H1 (cell line): Measurements from ENCODE around the gene SLC23A3. TPM values are rescaled to one million over a fixed set of nuclear protein-coding genes. Genes with fewer than 3 reads are reported as not detected.

ENCODE experiments used
- CTCF ChIA-PET: fragments of 300-600 bp; sonication (Branson Sonifier 250); formaldehyde crosslinking; loops from one replicate; lab custom pipeline; 2021; ENCODE audit not compliant: partially characterized antibody; lab: Charles Lee
- POLR2A ChIA-PET: fragments of 300-600 bp; sonication (Branson Sonifier 250); formaldehyde crosslinking; loops from one replicate; lab custom pipeline; 2021; ENCODE audit warnings: inconsistent platforms; ENCODE audit not compliant: partially characterized antibody; lab: Charles Lee
- DNase-seq, 2 experiments: peaks; one replicate each; pipeline versions ENCODE4 v3.0.0 to v3.0.0-alpha.2; 2010 to 2022; ENCODE audit warnings: low spot score in 2 of 2, low read depth in 1 of 2, mixed read lengths in 1 of 2
- FAIRE-seq: peaks from 2 replicates; lab custom pipeline; 2011; peaks lifted over from hg19 to GRCh38; lab: Jason Lieb, UNC
- H2AFZ ChIP-seq: 2 replicates; pipeline ENCODE4 v1.8.1; 2012; ENCODE audit warnings: low read length, inconsistent platforms
- H2AK5ac ChIP-seq: 2 replicates; pipeline ENCODE4 v1.6.1; 2013; ENCODE audit warnings: low read depth, low read length
- H2BK120ac ChIP-seq: replicated peaks from 2 replicates; pipeline ENCODE3; 2013; ENCODE audit warnings: low read depth, low read length, inconsistent platforms
- H2BK12ac ChIP-seq: 2 replicates; pipeline ENCODE4 v1.6.1; 2013; ENCODE audit warnings: low read depth, low read length
- H2BK15ac ChIP-seq: 2 replicates; pipeline ENCODE4 v1.6.1; 2013; ENCODE audit warnings: low read length
- H2BK20ac ChIP-seq: 2 replicates; pipeline ENCODE4 v1.6.1; 2013; ENCODE audit warnings: low read length
- H2BK5ac ChIP-seq: 2 replicates; pipeline ENCODE4 v1.6.1; 2013; ENCODE audit warnings: low read depth, low read length
- H3K14ac ChIP-seq: 2 replicates; pipeline ENCODE4 v1.6.1; 2013; ENCODE audit warnings: inconsistent platforms; ENCODE audit not compliant: insufficient read length
- H3K18ac ChIP-seq: 2 replicates; pipeline ENCODE4 v1.6.1; 2013; ENCODE audit warnings: low read length; ENCODE audit errors: extremely low read depth
- H3K23ac ChIP-seq: 2 replicates; pipeline ENCODE4 v1.6.1; 2013; ENCODE audit warnings: inconsistent platforms; ENCODE audit not compliant: insufficient read length
- H3K23me2 ChIP-seq: 2 replicates; pipeline ENCODE4 v1.6.1; 2013; ENCODE audit warnings: low read depth, low read length
- H3K27ac ChIP-seq: 2 replicates; pipeline ENCODE4 v1.6.1; 2011; ENCODE audit warnings: low read depth, low read length, inconsistent platforms
- H3K27me3 ChIP-seq, 4 experiments: replicated peaks in 1 of 4; 1 replicate in 1 of 4; 2 replicates in 3 of 4; pipeline versions ENCODE4 v1.6.1 to v1.8.1; 2011 to 2013; ENCODE audit warnings: low read length in 3 of 4, mild to moderate bottlenecking in 3 of 4, inconsistent platforms in 2 of 4, mixed read lengths in 2 of 4, moderate library complexity in 1 of 4; ENCODE audit not compliant: control insufficient read depth in 3 of 4, insufficient read depth in 3 of 4; ENCODE audit errors: extremely low read depth in 1 of 4
- H3K36me3 ChIP-seq, 4 experiments: 2 replicates each; pipeline versions ENCODE4 v1.6.1 to v1.8.1; 2011 to 2013; ENCODE audit warnings: mild to moderate bottlenecking in 4 of 4, low read length in 3 of 4, moderate library complexity in 2 of 4, control low read depth in 1 of 4, inconsistent platforms in 1 of 4; ENCODE audit not compliant: insufficient read depth in 4 of 4, control insufficient read depth in 2 of 4
- H3K4ac ChIP-seq: replicated peaks from 2 replicates; pipeline ENCODE3; 2013; ENCODE audit warnings: low read length, low read depth, mixed read lengths, inconsistent platforms; ENCODE audit not compliant: insufficient read length
- H3K4me1 ChIP-seq, 4 experiments: replicated peaks in 1 of 4; 1 replicate in 1 of 4; 2 replicates in 3 of 4; pipeline versions ENCODE4 v1.6.1 to v1.8.1; 2011 to 2013; ENCODE audit warnings: low read length in 3 of 4, inconsistent platforms in 2 of 4, mixed read lengths in 1 of 4; ENCODE audit not compliant: insufficient read depth in 4 of 4, control insufficient read depth in 3 of 4
- H3K4me2 ChIP-seq, 2 experiments: 2 replicates each; pipeline versions ENCODE4 v1.6.1 to v1.8.1; 2011 to 2013; ENCODE audit warnings: low read depth in 2 of 2, low read length in 2 of 2, control low read depth in 1 of 2, inconsistent platforms in 1 of 2, mild to moderate bottlenecking in 1 of 2; ENCODE audit not compliant: insufficient read depth in 1 of 2
- H3K4me3 ChIP-seq, 4 experiments: fragments of 200-600, 300-600 bp in 1 of 4; sonication (generic), shearing (Covaris generic), sonication (Bioruptor Twin) in 1 of 4; 2 replicates each; pipeline versions ENCODE4 v1.5.1 to v1.8.1; 2011 to 2016; ENCODE audit warnings: low read length in 4 of 4, low read depth in 3 of 4, control low read depth in 2 of 4, inconsistent platforms in 2 of 4, mild to moderate bottlenecking in 2 of 4, mixed read lengths in 1 of 4, moderate library complexity in 1 of 4; ENCODE audit not compliant: insufficient read depth in 2 of 4; ENCODE audit errors: extremely low read depth in 1 of 4
- H3K56ac ChIP-seq: replicated peaks from 2 replicates; pipeline ENCODE3; 2013; ENCODE audit warnings: low read depth, mild to moderate bottlenecking, mixed read lengths, low read length, inconsistent platforms; ENCODE audit not compliant: insufficient read length
- H3K79me1 ChIP-seq: 2 replicates; pipeline ENCODE4 v1.6.1; 2013; ENCODE audit warnings: low read depth, low read length, control low read depth
- H3K79me2 ChIP-seq, 2 experiments: 2 replicates each; pipeline versions ENCODE4 v1.6.1 to v1.8.1; 2012 to 2013; ENCODE audit warnings: low read length in 2 of 2, mild to moderate bottlenecking in 2 of 2, inconsistent platforms in 1 of 2; ENCODE audit not compliant: insufficient read depth in 2 of 2, control insufficient read depth in 1 of 2
- H3K9ac ChIP-seq, 4 experiments: replicated peaks in 1 of 4; 1 replicate in 1 of 4; 2 replicates in 3 of 4; pipeline versions ENCODE4 v1.6.1 to v1.8.1; 2011 to 2013; ENCODE audit warnings: low read depth in 3 of 4, low read length in 3 of 4, control low read depth in 2 of 4, mild to moderate bottlenecking in 2 of 4, moderate library complexity in 2 of 4, inconsistent platforms in 1 of 4; ENCODE audit errors: extremely low read depth in 1 of 4
- H3K9me3 ChIP-seq, 2 experiments: 2 replicates each; pipeline versions ENCODE4 v1.6.1 to v1.8.1; 2012 to 2013; ENCODE audit warnings: mild to moderate bottlenecking in 2 of 2, moderate library complexity in 2 of 2, control low read depth in 1 of 2, inconsistent platforms in 1 of 2, low read depth in 1 of 2, low read length in 1 of 2, mixed read lengths in 1 of 2; ENCODE audit not compliant: insufficient read depth in 2 of 2
- H4K20me1 ChIP-seq, 2 experiments: replicated peaks in 1 of 2; 2 replicates each; pipeline versions ENCODE3 to v1.8.1; 2011 to 2013; ENCODE audit warnings: inconsistent platforms in 2 of 2, low read length in 2 of 2, mild to moderate bottlenecking in 1 of 2; ENCODE audit not compliant: insufficient read depth in 2 of 2, control insufficient read depth in 1 of 2
- H4K5ac ChIP-seq: 2 replicates; pipeline ENCODE4 v1.6.1; 2013; ENCODE audit warnings: low read length, low read depth, mixed read lengths, inconsistent platforms; ENCODE audit not compliant: insufficient read length
- H4K8ac ChIP-seq: 2 replicates; pipeline ENCODE4 v1.8.0; 2013; ENCODE audit warnings: mild to moderate bottlenecking, moderate library complexity, low read length, inconsistent platforms; ENCODE audit not compliant: insufficient read depth; ENCODE audit errors: extremely low read depth
- H4K91ac ChIP-seq: replicated peaks from 2 replicates; pipeline ENCODE3; 2013; ENCODE audit warnings: low read length, mixed read lengths, inconsistent platforms; ENCODE audit not compliant: insufficient read length
- BCL11A ChIP-seq, 2 experiments: IDR thresholded peaks; one replicate each; pipeline ENCODE4 v1.6.1; 2011; ENCODE audit warnings: low read depth in 2 of 2, low read length in 2 of 2, mild to moderate bottlenecking in 2 of 2
- NRF1 ChIP-seq: IDR thresholded peaks from 2 replicates; pipeline ENCODE4 v1.6.1; 2011; ENCODE audit warnings: mild to moderate bottlenecking, low read depth, low read length, improper control_type of control experiment
- POLR2AphosphoS5 ChIP-seq: IDR thresholded peaks from 2 replicates; pipeline ENCODE4 v1.6.1; 2011; ENCODE audit warnings: low read depth, low read length
- SIN3A ChIP-seq, 2 experiments: IDR thresholded peaks in 1 of 2; conservative IDR thresholded peaks in 1 of 2; 2 replicates each; pipeline ENCODE4 v1.6.1; 2011 to 2012; ENCODE audit warnings: low read length in 2 of 2, improper control_type of control experiment in 1 of 2, low read depth in 1 of 2, mild to moderate bottlenecking in 1 of 2
- WGBS, 2 experiments: shearing (Covaris generic) in 1 of 2; methylation state at CpG; one replicate each; pipeline versions ENCODE4 v1.1.6 to v1.1.7; 2013 to 2015; ENCODE audit warnings: low lambda C conversion rate in 2 of 2, mixed read lengths in 2 of 2, inconsistent platforms in 1 of 2, low coverage in 1 of 2, missing lambda C conversion rate in 1 of 2; ENCODE audit not compliant: insufficient replicate concordance in 2 of 2, insufficient coverage in 1 of 2, insufficient read length in 1 of 2; ENCODE audit errors: extremely low coverage in 1 of 2, missing lambda C conversion rate in 1 of 2; 5-methylcytosine and 5-hydroxymethylcytosine counted together
- polyA plus RNA-seq, 7 experiments: library from polyadenylated mRNA; depleted of rRNA in 3 of 7; stranded (reverse) in 5 of 7; unstranded in 2 of 7; fragments of >200 nt in 5 of 7; fragments of 200-250 nt in 2 of 7; gene quantifications; 1 replicate in 5 of 7; 2 replicates in 1 of 7; 4 replicates in 1 of 7; pipeline versions ENCODE4 v1.2.1 to v1.2.3, GENCODE V29; 2011 to 2013; ENCODE audit warnings: missing spikeins in 2 of 7, mixed read lengths in 2 of 7
- total RNA-seq: library from RNA; stranded (reverse); fragmentation: NEBNext Ultra II Directional; extraction: Animal tissue kit (Norgen Biotek cat#: 25700); gene quantifications from 2 replicates; pipeline ENCODE4 v1.2.1, GENCODE V29; 2021

SLC23A3 gene
- total and polyA plus RNA-seq, 2 of the 8 experiments (the other 6 are each of a cell fraction or from before 2014, with no cell fraction given) = 0.35 to 0.84 TPM

- Histone ChIP-seq H3K4me3 (no peak overlapping the region), H3K23ac (no peak overlapping the region)
- WGBS, 2 experiments = 79% methylated on average over 4 of the region's 4 CpGs; no CpG with 5 or more reads in 1 of the 2 experiments
Observed at GRCh38 chr2:219124381-219125110, 45.3 kb downstream of the SLC23A3 start.

More at GRCh38 chr2:219124381-219125110, 45.3 kb downstream of the SLC23A3 start:
- no peak overlapping the region for H2BK15ac ChIP-seq
- no peak overlapping the region for H3K14ac ChIP-seq
- no peak overlapping the region for H3K4me2 ChIP-seq
- no peak overlapping the region for H3K18ac ChIP-seq
- FAIRE-seq (no peak), DNase-seq (no peak)
- no peaks in the 10 kb centered on the region for H3K79me1 ChIP-seq
- peak overlapping the region; percentile 88; the same call in 1 of the 2 replicates for H2AK5ac ChIP-seq
- no peak overlapping the region for H2BK20ac ChIP-seq
- H2BK12ac ChIP-seq = peak overlapping the region; percentile 94; the same call in 1 of the 2 replicates
- no peak overlapping the region for H4K91ac ChIP-seq
- ChIA-PET POLR2A (no interaction called here), CTCF (interaction anchor here (0.6 to 37.2 kb wide), 7 partner anchors 8 to 129 kb away, joined by 3 to 1777 read pairs (median 22); partner anchors contain the start of genes CFAP65 and IHH)
- H4K5ac ChIP-seq = no peak overlapping the region
- H2AFZ ChIP-seq = no peak overlapping the region
- no peak overlapping the region for H3K56ac ChIP-seq
- no peak overlapping the region for H3K4ac ChIP-seq
- no peaks in the 10 kb centered on the region for H3K9me3 ChIP-seq
- no peaks in the 10 kb centered on the region for H4K20me1 ChIP-seq
- no peak overlapping the region for H3K9ac ChIP-seq
- H3K4me1 ChIP-seq = no peaks in the 10 kb centered on the region; a peak in 2 of 7 replicates
- no peak for TF ChIP-seq SIN3A (conservative IDR thresholded peaks at IDR 0.05 in 1 of 2, IDR thresholded peaks at IDR 0.05 in 1 of 2; ENCODE audit: low read depth in 1 of 2, low read length in 2 of 2)
- TF ChIP-seq POLR2AphosphoS5 = no peak
- TF ChIP-seq BCL11A (IDR thresholded peaks at IDR 0.05; ENCODE audit: low read depth in 2 of 2, low read length in 2 of 2) = no peak
- TF ChIP-seq NRF1 = no peak
- H3K27me3 ChIP-seq = no peaks in the 10 kb centered on the region
- peak overlapping the region; percentile 53; the same call in 1 of the 2 replicates for H2BK5ac ChIP-seq
- no peak overlapping the region for H4K8ac ChIP-seq
- H3K23me2 ChIP-seq = no peaks in the 10 kb centered on the region
- H3K27ac ChIP-seq = no peak overlapping the region
- H2BK120ac ChIP-seq = no peak overlapping the region
- no peaks in the 10 kb centered on the region for H3K36me3 ChIP-seq
- H3K79me2 ChIP-seq = no peaks in the 10 kb centered on the region
